Panc1 (cell line): Measurements from ENCODE around the gene ABO. TPM values are rescaled to one million over a fixed set of nuclear protein-coding genes. Genes with fewer than 3 reads are reported as not detected.
"Not testable (repeated sequence)": the region's sequence is repeated elsewhere in the genome, so short reads cannot be mapped to it uniquely, and the experiment has no call there.

Experiments used
- ATAC-seq: fragments of 200-7000 bp; cut with Tn5 transposase; 2 replicates; pipeline ENCODE4 v1.9.1; 2020; ENCODE audit warnings: mild to moderate bottlenecking, moderate library complexity
- BruUV-seq: library from RNA; stranded (reverse); fragments of 400-500 nt; replicated peaks from 2 replicates; lab custom pipeline; 2021; lab: Mats Ljungman, UMichigan
- CTCF ChIA-PET: fragments of 300-600 bp; sonication (Branson Sonifier 250); formaldehyde crosslinking; loops from one replicate; lab custom pipeline; 2022; ENCODE audit warnings: antibody characterized with exemption; lab: Charles Lee
- POLR2A ChIA-PET: fragments of 300-600 bp; sonication (Branson Sonifier 250); formaldehyde crosslinking; loops from one replicate; lab custom pipeline; 2022; ENCODE audit warnings: antibody characterized with exemption; lab: Charles Lee
- DNase-seq: peaks from one replicate; pipeline ENCODE4 v3.0.0-alpha.2; 2010; ENCODE audit warnings: low read depth, low spot score
- H3K27ac ChIP-seq: 2 replicates; pipeline ENCODE4 v1.5.1; 2011; ENCODE audit warnings: mild to moderate bottlenecking, low read length, inconsistent platforms
- H3K27me3 ChIP-seq: fragments of 200-500 bp; sonication (Bioruptor generic); 2 replicates; pipeline ENCODE4 v1.6.0; 2014; ENCODE audit warnings: low read length, inconsistent platforms; ENCODE audit not compliant: control insufficient read depth, insufficient read depth
- H3K36me3 ChIP-seq: fragments of 200-500 bp; sonication (Bioruptor generic); 2 replicates; pipeline ENCODE4 v1.5.1; 2014; ENCODE audit warnings: inconsistent platforms, mild to moderate bottlenecking, low read length, moderate library complexity; ENCODE audit not compliant: control insufficient read depth, insufficient read depth
- H3K4me1 ChIP-seq: 2 replicates; pipeline ENCODE4 v1.5.1; 2011; ENCODE audit warnings: inconsistent platforms, mild to moderate bottlenecking, low read length, moderate library complexity; ENCODE audit not compliant: control insufficient read depth, insufficient read depth
- H3K4me3 ChIP-seq, 2 experiments: 2 replicates each; pipeline ENCODE4 v1.5.1; 2011 to 2012; ENCODE audit warnings: low read depth in 2 of 2, low read length in 2 of 2, mild to moderate bottlenecking in 2 of 2, inconsistent platforms in 1 of 2, moderate library complexity in 1 of 2
- H3K9me3 ChIP-seq: fragments of 200-500 bp; sonication (Bioruptor generic); 2 replicates; pipeline ENCODE4 v1.5.1; 2014; ENCODE audit warnings: low read depth, mild to moderate bottlenecking, inconsistent platforms, low read length, moderate library complexity; ENCODE audit not compliant: control insufficient read depth, insufficient read depth
- POLR2AphosphoS5 ChIP-seq: IDR thresholded peaks from 2 replicates; pipeline ENCODE4 v1.6.1; 2012; ENCODE audit warnings: mild to moderate bottlenecking, low read depth, low read length, moderate library complexity
- SIN3A ChIP-seq: IDR thresholded peaks from 2 replicates; pipeline ENCODE4 v1.6.1; 2012; ENCODE audit warnings: low read depth, mild to moderate bottlenecking, low read length, moderate library complexity, borderline replicate concordance; ENCODE audit not compliant: insufficient read depth
- TCF7L2 ChIP-seq: IDR thresholded peaks from 2 replicates; pipeline ENCODE4 v1.6.1; 2011; ENCODE audit warnings: mild to moderate bottlenecking, low read depth, low read length, inconsistent platforms
- in situ Hi-C: cut with HindIII; loops from 2 replicates; pipeline ENCODE4 v1.10.0; 2016; ENCODE audit warnings: low sequenced_read_pairs, low pct_unique_long_range_greater_than_20kb
- intact Hi-C: fragments of 100-400 bp; cut with micrococcal nuclease; formaldehyde crosslinking; loops from one replicate; pipeline ENCODE4 v1.10.0; 2022; ENCODE audit not compliant: unreplicated experiment
- total RNA-seq: library from RNA; stranded (reverse); gene quantifications from one replicate; pipeline ENCODE4 v1.2.1, GENCODE V29; 2021; ENCODE audit not compliant: unreplicated experiment
- TF ChIP-seq, protein P1 (sequence below): fragments of 450-650 bp; IDR thresholded peaks from 2 replicates; pipeline ENCODE4 v1.5.1; 2017; ENCODE audit warnings: mild to moderate bottlenecking
- TF ChIP-seq, protein P2 (sequence below), 2 experiments: IDR thresholded peaks; 2 replicates each; pipeline ENCODE4 v1.6.1; 2011 to 2012; ENCODE audit warnings: low read depth in 2 of 2, control low read depth in 1 of 2, low read length in 1 of 2, mild to moderate bottlenecking in 1 of 2, moderate library complexity in 1 of 2; ENCODE audit not compliant: insufficient read depth in 1 of 2

ABO gene
- total RNA-seq, 1 experiment from 2014 or later = 0.10 TPM

DNA sequence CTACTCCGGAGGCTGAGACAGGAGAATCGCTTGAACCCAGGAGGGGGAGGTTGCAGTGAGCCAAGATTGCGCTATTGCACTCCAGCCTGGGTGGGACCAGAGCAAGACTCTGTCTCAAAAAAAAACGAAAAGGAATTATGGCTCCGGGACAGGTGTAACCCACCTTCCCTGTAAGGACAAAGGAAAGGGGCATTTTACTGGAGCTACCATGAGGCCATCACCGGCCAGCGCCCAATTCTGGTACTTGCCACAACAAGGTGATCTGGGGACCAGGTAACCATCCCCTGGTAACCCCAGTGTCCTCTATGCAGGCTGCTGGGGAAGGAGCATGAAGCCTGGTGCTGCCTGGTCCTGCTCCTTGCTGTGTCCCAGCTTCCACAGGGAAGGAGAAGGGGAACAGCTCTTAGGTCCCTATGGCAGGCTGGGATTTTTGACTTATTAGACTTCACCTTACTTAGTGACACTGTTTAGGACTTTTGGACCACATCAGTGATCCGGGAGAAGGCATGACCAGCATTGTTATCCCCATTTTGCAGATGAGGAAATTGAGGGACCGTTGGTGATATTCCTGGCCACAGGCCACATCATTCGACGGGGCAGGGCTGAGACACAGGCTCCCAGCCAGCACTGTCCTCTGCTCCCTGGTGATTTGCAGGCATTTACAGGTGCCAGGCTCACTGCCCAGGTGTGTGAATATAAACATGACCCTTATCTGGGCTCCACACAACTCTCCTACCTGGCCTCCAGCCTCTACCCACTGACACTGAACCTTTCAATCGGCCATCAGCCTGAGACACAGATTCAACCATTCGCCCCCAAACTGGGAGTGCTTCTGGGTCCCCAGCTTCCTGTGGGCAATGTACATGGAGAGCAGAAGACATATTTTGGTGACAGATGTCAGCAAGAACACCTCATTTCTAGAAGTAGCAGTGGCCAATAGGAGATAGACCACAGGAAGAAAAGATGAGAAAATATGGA is 26.5 kb upstream of the ABO start:
- Histone ChIP-seq H3K4me3 (no peak overlapping the region), H3K27ac (no peak overlapping the region), H3K36me3 (no peaks in the 10 kb centered on the region), H3K27me3 (no peaks in the 10 kb centered on the region), H3K9me3 (no peaks in the 10 kb centered on the region), H3K4me1 (no peaks in the 10 kb centered on the region)
- ATAC-seq (no peak), DNase-seq (no peak)
- no TSS peak for BruUV-seq
- TF ChIP-seq, protein P1, sequence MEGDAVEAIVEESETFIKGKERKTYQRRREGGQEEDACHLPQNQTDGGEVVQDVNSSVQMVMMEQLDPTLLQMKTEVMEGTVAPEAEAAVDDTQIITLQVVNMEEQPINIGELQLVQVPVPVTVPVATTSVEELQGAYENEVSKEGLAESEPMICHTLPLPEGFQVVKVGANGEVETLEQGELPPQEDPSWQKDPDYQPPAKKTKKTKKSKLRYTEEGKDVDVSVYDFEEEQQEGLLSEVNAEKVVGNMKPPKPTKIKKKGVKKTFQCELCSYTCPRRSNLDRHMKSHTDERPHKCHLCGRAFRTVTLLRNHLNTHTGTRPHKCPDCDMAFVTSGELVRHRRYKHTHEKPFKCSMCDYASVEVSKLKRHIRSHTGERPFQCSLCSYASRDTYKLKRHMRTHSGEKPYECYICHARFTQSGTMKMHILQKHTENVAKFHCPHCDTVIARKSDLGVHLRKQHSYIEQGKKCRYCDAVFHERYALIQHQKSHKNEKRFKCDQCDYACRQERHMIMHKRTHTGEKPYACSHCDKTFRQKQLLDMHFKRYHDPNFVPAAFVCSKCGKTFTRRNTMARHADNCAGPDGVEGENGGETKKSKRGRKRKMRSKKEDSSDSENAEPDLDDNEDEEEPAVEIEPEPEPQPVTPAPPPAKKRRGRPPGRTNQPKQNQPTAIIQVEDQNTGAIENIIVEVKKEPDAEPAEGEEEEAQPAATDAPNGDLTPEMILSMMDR = no peak
- TF ChIP-seq POLR2AphosphoS5 (no peak), SIN3A (no peak), TCF7L2 (no peak)
- TF ChIP-seq, protein P2, sequence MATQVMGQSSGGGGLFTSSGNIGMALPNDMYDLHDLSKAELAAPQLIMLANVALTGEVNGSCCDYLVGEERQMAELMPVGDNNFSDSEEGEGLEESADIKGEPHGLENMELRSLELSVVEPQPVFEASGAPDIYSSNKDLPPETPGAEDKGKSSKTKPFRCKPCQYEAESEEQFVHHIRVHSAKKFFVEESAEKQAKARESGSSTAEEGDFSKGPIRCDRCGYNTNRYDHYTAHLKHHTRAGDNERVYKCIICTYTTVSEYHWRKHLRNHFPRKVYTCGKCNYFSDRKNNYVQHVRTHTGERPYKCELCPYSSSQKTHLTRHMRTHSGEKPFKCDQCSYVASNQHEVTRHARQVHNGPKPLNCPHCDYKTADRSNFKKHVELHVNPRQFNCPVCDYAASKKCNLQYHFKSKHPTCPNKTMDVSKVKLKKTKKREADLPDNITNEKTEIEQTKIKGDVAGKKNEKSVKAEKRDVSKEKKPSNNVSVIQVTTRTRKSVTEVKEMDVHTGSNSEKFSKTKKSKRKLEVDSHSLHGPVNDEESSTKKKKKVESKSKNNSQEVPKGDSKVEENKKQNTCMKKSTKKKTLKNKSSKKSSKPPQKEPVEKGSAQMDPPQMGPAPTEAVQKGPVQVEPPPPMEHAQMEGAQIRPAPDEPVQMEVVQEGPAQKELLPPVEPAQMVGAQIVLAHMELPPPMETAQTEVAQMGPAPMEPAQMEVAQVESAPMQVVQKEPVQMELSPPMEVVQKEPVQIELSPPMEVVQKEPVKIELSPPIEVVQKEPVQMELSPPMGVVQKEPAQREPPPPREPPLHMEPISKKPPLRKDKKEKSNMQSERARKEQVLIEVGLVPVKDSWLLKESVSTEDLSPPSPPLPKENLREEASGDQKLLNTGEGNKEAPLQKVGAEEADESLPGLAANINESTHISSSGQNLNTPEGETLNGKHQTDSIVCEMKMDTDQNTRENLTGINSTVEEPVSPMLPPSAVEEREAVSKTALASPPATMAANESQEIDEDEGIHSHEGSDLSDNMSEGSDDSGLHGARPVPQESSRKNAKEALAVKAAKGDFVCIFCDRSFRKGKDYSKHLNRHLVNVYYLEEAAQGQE (IDR thresholded peaks at IDR 0.05; ENCODE audit: insufficient read depth in 1 of 2, low read depth in 2 of 2, low read length in 1 of 2) = no peak
- CTCF ChIA-PET = no interaction called here
- POLR2A ChIA-PET = no interaction called here
- intact Hi-C loops (no loop called here), in situ Hi-C loops (no loop called here)

DNA sequence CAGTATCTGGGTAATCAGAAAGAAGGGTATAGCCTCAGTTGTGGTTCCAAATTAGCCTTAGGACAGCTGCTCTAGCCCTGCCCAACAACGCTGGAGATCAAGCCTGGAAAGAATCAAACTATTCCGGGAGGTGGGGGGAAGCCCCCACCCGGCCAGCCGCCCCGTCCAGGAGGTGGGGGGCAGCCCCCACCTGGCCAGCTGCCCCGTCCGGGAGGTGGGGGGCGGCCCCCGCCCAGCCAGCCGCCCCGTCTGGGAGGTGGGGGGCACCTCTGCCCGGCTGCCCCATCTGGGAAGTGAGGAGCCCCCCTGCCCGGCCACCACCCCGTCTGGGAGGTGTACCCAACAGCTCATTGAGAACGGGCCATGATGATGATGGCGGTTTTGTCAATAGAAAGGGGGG is 25.0 kb upstream of the ABO start:
- H3K27me3 ChIP-seq, CTCF ChIA-PET, H3K4me3 ChIP-seq, intact Hi-C loops, POLR2A ChIA-PET, H3K9me3 ChIP-seq, ATAC-seq, H3K36me3 ChIP-seq, H3K27ac ChIP-seq, in situ Hi-C loops, DNase-seq, H3K4me1 ChIP-seq, BruUV-seq: not testable (repeated sequence)

DNA sequence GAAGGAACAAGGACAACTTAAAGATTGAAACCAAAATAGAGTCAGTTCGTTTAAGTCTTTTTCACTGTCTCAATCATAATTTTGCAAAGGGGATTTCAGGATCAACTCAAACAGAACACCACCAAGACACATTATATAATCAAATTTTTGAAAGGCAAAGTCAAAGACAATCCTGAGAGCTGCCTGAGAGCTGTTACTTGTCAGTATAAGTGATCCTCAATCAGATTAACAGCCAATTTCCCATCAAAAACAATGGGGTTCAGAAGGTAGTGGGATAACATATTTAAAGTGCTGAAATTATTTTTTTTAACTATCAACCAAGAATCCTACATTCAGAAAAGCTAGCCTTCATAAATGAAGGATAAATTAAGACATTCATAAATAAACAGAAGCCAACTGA is 19.3 kb upstream of the ABO start:
- BruUV-seq = no TSS peak
- Histone ChIP-seq H3K36me3 (no peaks in the 10 kb centered on the region), H3K9me3 (no peaks in the 10 kb centered on the region), H3K4me1 (no peaks in the 10 kb centered on the region), H3K27ac (no peak overlapping the region), H3K4me3 (no peak overlapping the region), H3K27me3 (peaks cover 7% of the 10 kb centered on the region)
- TF ChIP-seq, protein P1 = no peak
- TF ChIP-seq SIN3A = no peak
- TF ChIP-seq, protein P2 (IDR thresholded peaks at IDR 0.05; ENCODE audit: insufficient read depth in 1 of 2, low read depth in 2 of 2, low read length in 1 of 2) = no peak
- TF ChIP-seq TCF7L2 = no peak
- TF ChIP-seq POLR2AphosphoS5 = no peak
- in situ Hi-C loops (no loop called here), intact Hi-C loops (no loop called here)
- no peak for DNase-seq
- ChIA-PET CTCF (no interaction called here), POLR2A (no interaction called here)
- ATAC-seq = no peak
